HepG2 (cell line): ENCODE measurements around the gene MED10. TPM values are rescaled to one million over a fixed set of nuclear protein-coding genes. Genes with fewer than 3 reads are reported as not detected.

ENCODE experiments used
- EED ChIP-seq: sonication (generic); formaldehyde crosslinking; IDR thresholded peaks from 2 replicates; pipeline ENCODE4 v1.5.0; 2020; ENCODE audit warnings: mild to moderate bottlenecking, missing genetic modification reagents
- HBP1 ChIP-seq: IDR thresholded peaks from 2 replicates; pipeline ENCODE4 v1.6.1; 2016; ENCODE audit warnings: low read depth, control low read depth
- HMGA1 ChIP-seq: sonication (generic); formaldehyde crosslinking; conservative IDR thresholded peaks from 2 replicates; pipeline ENCODE4 v1.4.0; 2020; ENCODE audit warnings: missing genetic modification reagents
- KDM4B ChIP-seq: sonication (generic); formaldehyde crosslinking; IDR thresholded peaks from 2 replicates; pipeline ENCODE4 v1.4.0; 2020; ENCODE audit warnings: missing genetic modification reagents
- KLF11 ChIP-seq: IDR thresholded peaks from 2 replicates; pipeline ENCODE4 v1.6.1; 2016; ENCODE audit warnings: missing compliant biosample characterization
- KMT2A ChIP-seq: sonication (generic); formaldehyde crosslinking; IDR thresholded peaks from 2 replicates; pipeline ENCODE4 v1.4.0; 2020; ENCODE audit warnings: missing genetic modification reagents
- MYC ChIP-seq: sonication (generic); formaldehyde crosslinking; IDR thresholded peaks from 2 replicates; pipeline ENCODE4 v1.9.0; 2021; ENCODE audit warnings: missing genetic modification reagents, borderline replicate concordance
- PBX2 ChIP-seq: IDR thresholded peaks from 2 replicates; pipeline ENCODE4 v1.6.1; 2016; ENCODE audit warnings: control low read depth
- PRPF4 ChIP-seq: fragments of 200-400 bp; formaldehyde crosslinking; IDR thresholded peaks from 2 replicates; pipeline ENCODE4 v1.6.1; 2016; ENCODE audit warnings: low read length, low read depth; ENCODE audit not compliant: poor library complexity, severe bottlenecking
- STAG1 ChIP-seq: sonication (generic); formaldehyde crosslinking; IDR thresholded peaks from 2 replicates; pipeline ENCODE4 v1.4.0; 2020; ENCODE audit warnings: missing genetic modification reagents
- TRIM24 ChIP-seq: sonication (generic); formaldehyde crosslinking; IDR thresholded peaks from 2 replicates; pipeline ENCODE4 v1.8.0; 2022; ENCODE audit warnings: mild to moderate bottlenecking, missing genetic modification reagents
- XRCC5 ChIP-seq: fragments of 200-400 bp; formaldehyde crosslinking; optimal IDR thresholded peaks from 2 replicates; pipeline ENCODE3; 2017; ENCODE audit warnings: mild to moderate bottlenecking, low read length
- ZFP37 ChIP-seq: sonication (generic); formaldehyde crosslinking; IDR thresholded peaks from 2 replicates; pipeline ENCODE4 v1.4.0; 2020; ENCODE audit warnings: missing genetic modification reagents, borderline replicate concordance
- ZNF10 ChIP-seq: sonication (generic); formaldehyde crosslinking; IDR thresholded peaks from 2 replicates; pipeline ENCODE4 v1.4.0; 2020; ENCODE audit warnings: mild to moderate bottlenecking, low read depth, missing genetic modification reagents, borderline replicate concordance
- ZNF280D ChIP-seq: sonication (generic); formaldehyde crosslinking; IDR thresholded peaks from 2 replicates; pipeline ENCODE4 v1.5.1; 2020; ENCODE audit warnings: mild to moderate bottlenecking, missing genetic modification reagents
- ZNF354B ChIP-seq: sonication (generic); formaldehyde crosslinking; IDR thresholded peaks from 2 replicates; pipeline ENCODE4 v1.8.0; 2022; ENCODE audit warnings: mild to moderate bottlenecking, missing genetic modification reagents
- polyA plus RNA-seq, 8 experiments: library from polyadenylated mRNA; depleted of rRNA in 3 of 8; stranded (reverse) in 7 of 8; unstranded in 1 of 8; fragments of >200 nt; fragmentation: Illumina TruSeq in 4 of 8; extraction: Trizol in 4 of 8; gene quantifications; 2 replicates each; pipeline versions ENCODE4 v1.2.1 to v1.2.3, GENCODE V29; 2011 to 2016; ENCODE audit warnings: low read depth in 4 of 8, missing spikeins in 1 of 8, mixed read lengths in 1 of 8; ENCODE audit not compliant: insufficient read depth in 1 of 8
- total RNA-seq, 5 experiments: library from RNA; depleted of rRNA; stranded (reverse); fragments of >200 nt; fragmentation: Illumina TruSeq; extraction: Trizol; gene quantifications; 2 replicates each; pipeline ENCODE4 v1.2.3, GENCODE V29; 2016; ENCODE audit warnings: low read depth in 1 of 5
- TF ChIP-seq, protein P1 (sequence below): sonication (generic); formaldehyde crosslinking; IDR thresholded peaks from 2 replicates; pipeline ENCODE4 v1.5.0; 2020; ENCODE audit warnings: missing genetic modification reagents
- TF ChIP-seq, protein P2 (sequence below): sonication (generic); formaldehyde crosslinking; IDR thresholded peaks from 2 replicates; pipeline ENCODE4 v1.5.0; 2020; ENCODE audit warnings: mild to moderate bottlenecking, missing genetic modification reagents

Gene MED10
- total and polyA plus RNA-seq, 2 of the 13 experiments (the other 11 are each of a cell fraction or from before 2014, with no cell fraction given), result 11.2 to 23.7 TPM

- no peak for TF ChIP-seq PBX2
- no peak for TF ChIP-seq ZNF280D
- no peak for TF ChIP-seq TRIM24 (CRISPR knock-in tag)
- no peak for TF ChIP-seq ZNF354B (CRISPR knock-in tag)
- TF ChIP-seq ZFP37 (CRISPR knock-in tag), result no peak
- no peak for TF ChIP-seq EED
- TF ChIP-seq PRPF4, result no peak
- TF ChIP-seq, protein P1, sequence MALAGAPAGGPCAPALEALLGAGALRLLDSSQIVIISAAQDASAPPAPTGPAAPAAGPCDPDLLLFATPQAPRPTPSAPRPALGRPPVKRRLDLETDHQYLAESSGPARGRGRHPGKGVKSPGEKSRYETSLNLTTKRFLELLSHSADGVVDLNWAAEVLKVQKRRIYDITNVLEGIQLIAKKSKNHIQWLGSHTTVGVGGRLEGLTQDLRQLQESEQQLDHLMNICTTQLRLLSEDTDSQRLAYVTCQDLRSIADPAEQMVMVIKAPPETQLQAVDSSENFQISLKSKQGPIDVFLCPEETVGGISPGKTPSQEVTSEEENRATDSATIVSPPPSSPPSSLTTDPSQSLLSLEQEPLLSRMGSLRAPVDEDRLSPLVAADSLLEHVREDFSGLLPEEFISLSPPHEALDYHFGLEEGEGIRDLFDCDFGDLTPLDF, result peak; percentile 62
- no peak for TF ChIP-seq STAG1 (CRISPR knock-in tag)
- TF ChIP-seq HMGA1 (CRISPR knock-in tag), result no peak
- no peak for TF ChIP-seq XRCC5
- TF ChIP-seq KDM4B (CRISPR knock-in tag), result no peak
- TF ChIP-seq HBP1 (CRISPR knock-in tag), result no peak
- TF ChIP-seq, protein P2, sequence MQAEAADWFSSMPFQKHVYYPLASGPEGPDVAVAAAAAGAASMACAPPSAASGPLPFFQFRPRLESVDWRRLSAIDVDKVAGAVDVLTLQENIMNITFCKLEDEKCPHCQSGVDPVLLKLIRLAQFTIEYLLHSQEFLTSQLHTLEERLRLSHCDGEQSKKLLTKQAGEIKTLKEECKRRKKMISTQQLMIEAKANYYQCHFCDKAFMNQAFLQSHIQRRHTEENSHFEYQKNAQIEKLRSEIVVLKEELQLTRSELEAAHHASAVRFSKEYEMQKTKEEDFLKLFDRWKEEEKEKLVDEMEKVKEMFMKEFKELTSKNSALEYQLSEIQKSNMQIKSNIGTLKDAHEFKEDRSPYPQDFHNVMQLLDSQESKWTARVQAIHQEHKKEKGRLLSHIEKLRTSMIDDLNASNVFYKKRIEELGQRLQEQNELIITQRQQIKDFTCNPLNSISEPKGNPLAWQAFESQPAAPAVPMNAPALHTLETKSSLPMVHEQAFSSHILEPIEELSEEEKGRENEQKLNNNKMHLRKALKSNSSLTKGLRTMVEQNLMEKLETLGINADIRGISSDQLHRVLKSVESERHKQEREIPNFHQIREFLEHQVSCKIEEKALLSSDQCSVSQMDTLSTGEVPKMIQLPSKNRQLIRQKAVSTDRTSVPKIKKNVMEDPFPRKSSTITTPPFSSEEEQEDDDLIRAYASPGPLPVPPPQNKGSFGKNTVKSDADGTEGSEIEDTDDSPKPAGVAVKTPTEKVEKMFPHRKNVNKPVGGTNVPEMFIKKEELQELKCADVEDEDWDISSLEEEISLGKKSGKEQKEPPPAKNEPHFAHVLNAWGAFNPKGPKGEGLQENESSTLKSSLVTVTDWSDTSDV (CRISPR knock-in tag), result no peak
- 0 out of 2 replicates have a peak, but pooled peaks have one; percentile 26 for TF ChIP-seq KMT2A (CRISPR knock-in tag)
- no peak for TF ChIP-seq KLF11 (CRISPR knock-in tag)
- peak; percentile 64; the same call in 1 of the 2 replicates for TF ChIP-seq MYC (CRISPR knock-in tag)
- TF ChIP-seq ZNF10 (CRISPR knock-in tag), result no peak
Measured at GRCh38 chr5:6377905-6378765, at the start of gene MED10 (continued).
